ENCODE results near the gene TUSC1. TPM values are rescaled to one million over a fixed set of nuclear protein-coding genes. Genes with fewer than 3 reads are reported as not detected.

Gene TUSC1
- total and polyA plus RNA-seq, 2 of the 8 experiments (the other 6 are each of a cell fraction or from before 2014, with no cell fraction given), result 4.3 to 4.6 TPM

DNA sequence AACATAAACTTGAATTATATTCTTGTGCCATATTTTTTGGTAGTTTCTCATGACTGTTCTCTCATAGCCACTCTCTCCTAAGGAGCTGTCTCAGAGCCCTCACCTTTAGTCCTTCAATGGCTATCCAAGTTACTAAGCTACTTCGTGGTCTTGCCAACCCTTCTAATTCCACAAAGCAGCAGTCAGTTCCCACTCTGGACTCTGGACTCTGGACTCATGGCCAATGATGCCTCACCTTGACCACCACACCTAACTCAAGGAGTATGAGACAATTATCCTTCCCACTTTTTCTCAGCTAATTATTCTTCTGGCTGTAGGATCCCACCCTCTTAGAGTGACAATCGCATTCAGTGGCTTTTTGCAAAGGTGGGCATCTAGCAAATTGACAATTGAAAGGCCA lies 42.2 kb downstream of the TUSC1 start:
- ChIA-PET CTCF (ENCODE audit: partially characterized antibody) (no interaction called here), POLR2A (ENCODE audit: partially characterized antibody) (no interaction called here)
- Histone ChIP-seq H4K8ac (ENCODE audit: extremely low read depth, insufficient read depth, low read length) (no peak overlapping the region), H3K18ac (ENCODE audit: extremely low read depth, low read length) (no peak overlapping the region), H3K27me3 (replicated peaks in 1 of 4; ENCODE audit: control insufficient read depth in 3 of 4, extremely low read depth in 1 of 4, insufficient read depth in 3 of 4, low read length in 3 of 4) (no peaks in the 10 kb centered on the region), H2BK5ac (ENCODE audit: low read depth, low read length) (no peak overlapping the region), H4K91ac (replicated peaks; ENCODE audit: insufficient read length, low read length) (no peak overlapping the region), H3K4ac (replicated peaks; ENCODE audit: insufficient read length, low read depth, low read length) (no peak overlapping the region), H2AK5ac (ENCODE audit: low read depth, low read length) (no peak overlapping the region), H3K27ac (ENCODE audit: low read depth, low read length) (no peak overlapping the region), H3K56ac (replicated peaks; ENCODE audit: insufficient read length, low read depth, low read length) (no peak overlapping the region), H3K23ac (ENCODE audit: insufficient read length) (no peak overlapping the region), H2AFZ (ENCODE audit: low read length) (no peak overlapping the region), H4K20me1 (replicated peaks in 1 of 2; ENCODE audit: control insufficient read depth in 1 of 2, insufficient read depth in 2 of 2, low read length in 2 of 2) (no peaks in the 10 kb centered on the region), H3K4me2 (ENCODE audit: insufficient read depth in 1 of 2, low read depth in 2 of 2, low read length in 2 of 2) (no peak overlapping the region), H2BK120ac (replicated peaks; ENCODE audit: low read depth, low read length) (no peak overlapping the region), H3K79me1 (ENCODE audit: low read depth, low read length) (no peaks in the 10 kb centered on the region), H3K9me3 (ENCODE audit: insufficient read depth in 2 of 2, low read depth in 1 of 2, low read length in 1 of 2) (no peaks in the 10 kb centered on the region), H3K4me1 (replicated peaks in 1 of 4; ENCODE audit: control insufficient read depth in 3 of 4, insufficient read depth in 4 of 4, low read length in 3 of 4) (no peaks in the 10 kb centered on the region), H3K23me2 (ENCODE audit: low read depth, low read length) (peaks cover 2% of the 10 kb centered on the region; the same call in 1 of the 2 replicates), H4K5ac (ENCODE audit: insufficient read length, low read depth, low read length) (no peak overlapping the region), H2BK15ac (ENCODE audit: low read length) (no peak overlapping the region), H3K36me3 (ENCODE audit: control insufficient read depth in 2 of 4, insufficient read depth in 4 of 4, low read length in 3 of 4) (no peaks in the 10 kb centered on the region), H3K14ac (ENCODE audit: insufficient read length) (no peak overlapping the region), H3K9ac (replicated peaks in 1 of 4; ENCODE audit: extremely low read depth in 1 of 4, low read depth in 3 of 4, low read length in 3 of 4) (no peak overlapping the region), H3K4me3 (ENCODE audit: extremely low read depth in 1 of 4, insufficient read depth in 2 of 4, low read depth in 3 of 4, low read length in 4 of 4) (no peak overlapping the region), H2BK20ac (ENCODE audit: low read length) (no peak overlapping the region), H2BK12ac (ENCODE audit: low read depth, low read length) (no peak overlapping the region; the same call in 1 of the 2 replicates), H3K79me2 (ENCODE audit: control insufficient read depth in 1 of 2, insufficient read depth in 2 of 2, low read length in 2 of 2) (no peaks in the 10 kb centered on the region)
- WGBS, 2 experiments (ENCODE audit: extremely low coverage in 1 of 2, insufficient coverage in 1 of 2, insufficient read length in 1 of 2, insufficient replicate concordance in 2 of 2, low coverage in 1 of 2, low lambda C conversion rate in 2 of 2, missing lambda C conversion rate in 1 of 2), result 97% methylated on average over 2 of the region's 2 CpGs; no CpG with 5 or more reads in 1 of the 2 experiments
- DNase-seq (ENCODE audit: low read depth in 1 of 2, low spot score in 2 of 2) (no peak), FAIRE-seq (no peak)
- no peak for TF ChIP-seq CTBP2 (IDR thresholded peaks at IDR 0.05; ENCODE audit: borderline replicate concordance, insufficient read depth, insufficient read length, low read length)
- TF ChIP-seq RNF2 (IDR thresholded peaks at IDR 0.05; ENCODE audit: borderline replicate concordance, low read depth, low read length, missing control alignments, poor library complexity, severe bottlenecking), result no peak
- no peak for TF ChIP-seq SP4 (IDR thresholded peaks at IDR 0.05; ENCODE audit: low read length)
- TF ChIP-seq TAF7 (optimal IDR thresholded peaks at IDR 0.05; ENCODE audit: borderline replicate concordance, low read depth, low read length), result no peak
- no peak for TF ChIP-seq HDAC6 (IDR thresholded peaks at IDR 0.05; ENCODE audit: low read depth, low read length)
- TF ChIP-seq KDM1A (IDR thresholded peaks at IDR 0.05; ENCODE audit: borderline replicate concordance, low read length), result no peak
- TF ChIP-seq BRCA1 (IDR thresholded peaks at IDR 0.05; ENCODE audit: low read depth, low read length), result no peak
- TF ChIP-seq TCF12 (IDR thresholded peaks at IDR 0.05; ENCODE audit: low read depth, low read length), result no peak
- TF ChIP-seq CBX8 (IDR thresholded peaks at IDR 0.05; ENCODE audit: borderline replicate concordance, low read depth, low read length), result no peak
- TF ChIP-seq, protein P1, sequence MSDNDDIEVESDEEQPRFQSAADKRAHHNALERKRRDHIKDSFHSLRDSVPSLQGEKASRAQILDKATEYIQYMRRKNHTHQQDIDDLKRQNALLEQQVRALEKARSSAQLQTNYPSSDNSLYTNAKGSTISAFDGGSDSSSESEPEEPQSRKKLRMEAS (IDR thresholded peaks at IDR 0.05), result no peak
- TF ChIP-seq KDM4A (IDR thresholded peaks at IDR 0.05; ENCODE audit: low read depth, low read length, severe bottlenecking), result no peak
- TF ChIP-seq SIX5 (IDR thresholded peaks at IDR 0.05; ENCODE audit: low read depth, low read length), result no peak
- TF ChIP-seq POLR2AphosphoS5 (IDR thresholded peaks at IDR 0.05; ENCODE audit: low read depth, low read length), result no peak
- TF ChIP-seq CHD2 (IDR thresholded peaks at IDR 0.05; ENCODE audit: low read length), result no peak
- no peak for TF ChIP-seq RAD21 (IDR thresholded peaks at IDR 0.05 in 1 of 2, conservative IDR thresholded peaks at IDR 0.05 in 1 of 2; ENCODE audit: low read depth in 2 of 2, low read length in 2 of 2)
